Neural progenitor cell (in vitro differentiated cells): Measurements from ENCODE around the gene SKP2.

Experiments
- CTCF ChIP-seq: fragments of 200-600 bp; sonication (generic); IDR thresholded peaks from 2 replicates; pipeline ENCODE4 v1.5.1; 2017; ENCODE audit warnings: antibody characterized with exemption, mild to moderate bottlenecking
- EZH2 ChIP-seq: fragments of 200-600 bp; sonication (generic); IDR thresholded peaks from 2 replicates; pipeline ENCODE4 v1.6.1; 2017; ENCODE audit warnings: antibody characterized with exemption, mild to moderate bottlenecking, moderate library complexity
- EZH2phosphoT487 ChIP-seq: fragments of 200-600 bp; sonication (generic); IDR thresholded peaks from 2 replicates; pipeline ENCODE4 v1.6.1; 2017; ENCODE audit warnings: antibody characterized with exemption

GRCh38 chr5:36136581-36136980 is 15.3 kb upstream of the SKP2 start:
- TF ChIP-seq CTCF (no peak), EZH2 (no peak), EZH2phosphoT487 (no peak)
